Measurements from ENCODE around the gene LILRB2.

- TF ChIP-seq CTCF (IDR thresholded peaks at IDR 0.05) (no peak), EZH2 (IDR thresholded peaks at IDR 0.05; ENCODE audit: borderline replicate concordance, insufficient read depth, low read depth, low read length, poor library complexity, severe bottlenecking) (no peak)
These were observed 23.8 kb downstream of the LILRB2 start, which contains the start of gene LILRB5 for GRCh38 chr19:54257116-54257480.
